Right lobe of liver (tissue), 4 donors: ENCODE measurements around the gene NUP188.

Source experiments
- POLR2A ChIP-seq: fragments of 450-650 bp; IDR thresholded peaks from one replicate; pipeline ENCODE4 v1.6.1; 2017; ENCODE audit warnings: antibody characterized with exemption, mild to moderate bottlenecking
- TF ChIP-seq, protein P1 (sequence below), 4 donors: fragments of 200-600 bp in 3 of 4; fragments of 450-650 bp in 1 of 4; IDR thresholded peaks; one replicate each; pipeline versions ENCODE4 v1.5.1 to v1.8.0; 2016 to 2022; ENCODE audit warnings: antibody characterized with exemption in 4 of 4, mild to moderate bottlenecking in 2 of 4
- donor health status: DM: no; HTN: no; CAD: no.
- donor health status: DM: no; HTN: no; CAD: no.
- donor health status: DM: no; HTN: yes; CAD: no.

DNA sequence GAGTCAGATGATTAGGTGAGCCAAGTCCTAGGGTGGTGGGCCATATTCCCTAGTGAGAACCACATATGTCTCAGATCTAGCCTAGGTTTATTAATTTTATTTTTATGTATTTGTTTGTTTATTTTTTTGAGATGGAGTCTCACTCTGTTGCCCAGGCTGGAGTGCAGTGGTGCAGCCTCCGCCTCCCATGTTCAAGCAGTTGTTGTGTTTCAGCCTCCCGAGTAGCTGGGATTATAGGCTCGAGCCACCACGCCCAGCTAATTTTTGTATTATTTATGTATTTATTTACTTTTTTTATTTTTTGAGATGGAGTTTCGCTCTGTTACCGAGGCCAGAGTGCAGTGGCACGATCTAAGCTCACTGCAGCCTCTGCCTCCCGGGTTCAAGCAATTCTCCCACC, 36.0 kb downstream of the NUP188 start:
- TF ChIP-seq, protein P1, sequence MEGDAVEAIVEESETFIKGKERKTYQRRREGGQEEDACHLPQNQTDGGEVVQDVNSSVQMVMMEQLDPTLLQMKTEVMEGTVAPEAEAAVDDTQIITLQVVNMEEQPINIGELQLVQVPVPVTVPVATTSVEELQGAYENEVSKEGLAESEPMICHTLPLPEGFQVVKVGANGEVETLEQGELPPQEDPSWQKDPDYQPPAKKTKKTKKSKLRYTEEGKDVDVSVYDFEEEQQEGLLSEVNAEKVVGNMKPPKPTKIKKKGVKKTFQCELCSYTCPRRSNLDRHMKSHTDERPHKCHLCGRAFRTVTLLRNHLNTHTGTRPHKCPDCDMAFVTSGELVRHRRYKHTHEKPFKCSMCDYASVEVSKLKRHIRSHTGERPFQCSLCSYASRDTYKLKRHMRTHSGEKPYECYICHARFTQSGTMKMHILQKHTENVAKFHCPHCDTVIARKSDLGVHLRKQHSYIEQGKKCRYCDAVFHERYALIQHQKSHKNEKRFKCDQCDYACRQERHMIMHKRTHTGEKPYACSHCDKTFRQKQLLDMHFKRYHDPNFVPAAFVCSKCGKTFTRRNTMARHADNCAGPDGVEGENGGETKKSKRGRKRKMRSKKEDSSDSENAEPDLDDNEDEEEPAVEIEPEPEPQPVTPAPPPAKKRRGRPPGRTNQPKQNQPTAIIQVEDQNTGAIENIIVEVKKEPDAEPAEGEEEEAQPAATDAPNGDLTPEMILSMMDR (IDR thresholded peaks at IDR 0.05): no peak
- TF ChIP-seq POLR2A: no peak
